ENCODE results near the gene AHDC1. TPM values are rescaled to one million over a fixed set of nuclear protein-coding genes. Genes with fewer than 3 reads are reported as not detected.

The AHDC1 gene
- total and polyA plus RNA-seq, 9 of the 15 experiments (the other 6 are each of a cell fraction or from before 2014, with no cell fraction given): 0.21 to 36.4 (median 4.7) TPM

GRCh38 chr1:27623327-27624212, 19.6 kb upstream of the AHDC1 start:
- Histone ChIP-seq H3K4me1 (replicated peaks in 1 of 2; ENCODE audit: control insufficient read depth in 2 of 2, insufficient read depth in 2 of 2, low read length in 2 of 2) (peaks cover 10 to 11% of the 10 kb centered on the region in 2 experiments), H4K20me1 (replicated peaks; ENCODE audit: control insufficient read depth, insufficient read depth, low read length) (0 out of 2 replicates have a peak, but pooled peaks cover 3% of the 10 kb centered on the region), H3K27me3 (ENCODE audit: control insufficient read depth in 2 of 2, insufficient read depth in 2 of 2, low read length in 2 of 2) (peaks cover 0 to 11% of the 10 kb centered on the region in 2 experiments; a peak in 2 of 5 replicates), H3K79me2 (ENCODE audit: control insufficient read depth, insufficient read depth, low read length) (no peaks in the 10 kb centered on the region), H3K4me3 (no peak overlapping the region), H3K36me3 (ENCODE audit: control insufficient read depth, insufficient read depth, low read length) (no peaks in the 10 kb centered on the region), H3K9ac (ENCODE audit: insufficient read depth in 1 of 2, low read depth in 2 of 2, low read length in 2 of 2) (peak overlapping the region in 1 of 2 experiments; percentile 5; a peak in 1 of 4 replicates), H3K27ac (ENCODE audit: extremely low read depth, low read depth, low read length) (no peak overlapping the region), H2AFZ (ENCODE audit: low read depth, low read length) (no peak overlapping the region), H3K9me3 (replicated peaks; ENCODE audit: control insufficient read depth, insufficient read depth, low read depth, low read length) (no peaks in the 10 kb centered on the region), H3K4me2 (ENCODE audit: insufficient read depth, low read length) (no peak overlapping the region), H3K9me1 (ENCODE audit: control insufficient read depth, insufficient read depth, low read length) (no peaks in the 10 kb centered on the region)
- WGBS (ENCODE audit: insufficient coverage, low coverage, missing lambda C conversion rate): 30% methylated on average over 13 of the region's 13 CpGs
- ATAC-seq: peak; percentile 27; the same call in 1 of the 3 replicates
- no peak for FAIRE-seq
- no TSS peak for BruUV-seq (replicated peaks)
- intact Hi-C loops (cut with micrococcal nuclease): no loop called here
- in situ Hi-C loops (cut with MboI): loop anchor here (25.0 kb wide), 1 partner anchor 511 kb away; no protein-coding TSS in a partner anchor
- no peak for DNase-seq (ENCODE audit: extremely low read depth in 1 of 4, low spot score in 3 of 4)
- CTCF ChIA-PET (ENCODE audit: low intra/inter-chr PET ratio): no interaction called here
- POLR2A ChIA-PET: interaction anchor here (0.6 to 1.0 kb wide), 3 partner anchors 12 to 117 kb away, joined by 3 to 4 read pairs (median 3); no protein-coding TSS in a partner anchor
- TF ChIP-seq ARID2 (IDR thresholded peaks at IDR 0.05) (no peak), PHTF2 (CRISPR knock-in tag; IDR thresholded peaks at IDR 0.05) (no peak), ZNF175 (CRISPR knock-in tag; IDR thresholded peaks at IDR 0.05; ENCODE audit: low read depth) (no peak), HINFP (tag; conservative IDR thresholded peaks at IDR 0.05; ENCODE audit: low read depth) (no peak), E2F4 (CRISPR knock-in tag; IDR thresholded peaks at IDR 0.05; ENCODE audit: low read depth) (no peak), RREB1 (CRISPR knock-in tag; IDR thresholded peaks at IDR 0.05) (no peak), KLF6 (CRISPR knock-in tag; IDR thresholded peaks at IDR 0.05; ENCODE audit: borderline replicate concordance) (no peak), SMARCB1 (IDR thresholded peaks at IDR 0.05; ENCODE audit: insufficient read length, low read depth) (no peak), HDAC6 (IDR thresholded peaks at IDR 0.05; ENCODE audit: low read depth, low read length) (no peak), PRPF4 (IDR thresholded peaks at IDR 0.05; ENCODE audit: insufficient read depth, low read depth, low read length, poor library complexity, severe bottlenecking) (no peak), SMAD3 (CRISPR knock-in tag; conservative IDR thresholded peaks at IDR 0.05) (no peak)

All from K562 (cell line).